ENCODE data around the gene SPI1. TPM values are rescaled to one million over a fixed set of nuclear protein-coding genes. Genes with fewer than 3 reads are reported as not detected.

The SPI1 gene
- total and polyA plus RNA-seq, 2 experiments from 2014 or later: 0.13 to 2.0 TPM

- Histone ChIP-seq H3K27me3 (no peaks in the 10 kb centered on the region), H3K79me2 (no peaks in the 10 kb centered on the region), H3K4me1 (ENCODE audit: insufficient read depth) (no peaks in the 10 kb centered on the region), H4K20me1 (ENCODE audit: insufficient read depth, poor library complexity, severe bottlenecking) (no peaks in the 10 kb centered on the region), H3K36me3 (replicated peaks; ENCODE audit: insufficient read depth, low read depth) (no peaks in the 10 kb centered on the region), H3K27ac (no peak overlapping the region), H3K4me2 (no peak overlapping the region), H3K9me2 (replicated peaks; ENCODE audit: insufficient read depth) (no peaks in the 10 kb centered on the region), H3K9me3 (ENCODE audit: low read depth) (no peaks in the 10 kb centered on the region), H3K4me3 (no peak overlapping the region), H2AFZ (no peak overlapping the region)
- no peak for DNase-seq (ENCODE audit: low spot score)
- no peak for TF ChIP-seq EZH2phosphoT487 (IDR thresholded peaks at IDR 0.05; ENCODE audit: low read depth, severe bottlenecking, unreplicated experiment)
- no peak for TF ChIP-seq EZH2 (IDR thresholded peaks at IDR 0.05; ENCODE audit: borderline replicate concordance)
- TF ChIP-seq, protein P1, sequence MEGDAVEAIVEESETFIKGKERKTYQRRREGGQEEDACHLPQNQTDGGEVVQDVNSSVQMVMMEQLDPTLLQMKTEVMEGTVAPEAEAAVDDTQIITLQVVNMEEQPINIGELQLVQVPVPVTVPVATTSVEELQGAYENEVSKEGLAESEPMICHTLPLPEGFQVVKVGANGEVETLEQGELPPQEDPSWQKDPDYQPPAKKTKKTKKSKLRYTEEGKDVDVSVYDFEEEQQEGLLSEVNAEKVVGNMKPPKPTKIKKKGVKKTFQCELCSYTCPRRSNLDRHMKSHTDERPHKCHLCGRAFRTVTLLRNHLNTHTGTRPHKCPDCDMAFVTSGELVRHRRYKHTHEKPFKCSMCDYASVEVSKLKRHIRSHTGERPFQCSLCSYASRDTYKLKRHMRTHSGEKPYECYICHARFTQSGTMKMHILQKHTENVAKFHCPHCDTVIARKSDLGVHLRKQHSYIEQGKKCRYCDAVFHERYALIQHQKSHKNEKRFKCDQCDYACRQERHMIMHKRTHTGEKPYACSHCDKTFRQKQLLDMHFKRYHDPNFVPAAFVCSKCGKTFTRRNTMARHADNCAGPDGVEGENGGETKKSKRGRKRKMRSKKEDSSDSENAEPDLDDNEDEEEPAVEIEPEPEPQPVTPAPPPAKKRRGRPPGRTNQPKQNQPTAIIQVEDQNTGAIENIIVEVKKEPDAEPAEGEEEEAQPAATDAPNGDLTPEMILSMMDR (IDR thresholded peaks at IDR 0.05; ENCODE audit: poor library complexity): no peak
- WGBS (ENCODE audit: low lambda C conversion rate, missing lambda C conversion rate): 95% methylated on average over 12 of the region's 12 CpGs
Measured at GRCh38 chr11:47326198-47326597, 52.1 kb downstream of the SPI1 start.

DNA sequence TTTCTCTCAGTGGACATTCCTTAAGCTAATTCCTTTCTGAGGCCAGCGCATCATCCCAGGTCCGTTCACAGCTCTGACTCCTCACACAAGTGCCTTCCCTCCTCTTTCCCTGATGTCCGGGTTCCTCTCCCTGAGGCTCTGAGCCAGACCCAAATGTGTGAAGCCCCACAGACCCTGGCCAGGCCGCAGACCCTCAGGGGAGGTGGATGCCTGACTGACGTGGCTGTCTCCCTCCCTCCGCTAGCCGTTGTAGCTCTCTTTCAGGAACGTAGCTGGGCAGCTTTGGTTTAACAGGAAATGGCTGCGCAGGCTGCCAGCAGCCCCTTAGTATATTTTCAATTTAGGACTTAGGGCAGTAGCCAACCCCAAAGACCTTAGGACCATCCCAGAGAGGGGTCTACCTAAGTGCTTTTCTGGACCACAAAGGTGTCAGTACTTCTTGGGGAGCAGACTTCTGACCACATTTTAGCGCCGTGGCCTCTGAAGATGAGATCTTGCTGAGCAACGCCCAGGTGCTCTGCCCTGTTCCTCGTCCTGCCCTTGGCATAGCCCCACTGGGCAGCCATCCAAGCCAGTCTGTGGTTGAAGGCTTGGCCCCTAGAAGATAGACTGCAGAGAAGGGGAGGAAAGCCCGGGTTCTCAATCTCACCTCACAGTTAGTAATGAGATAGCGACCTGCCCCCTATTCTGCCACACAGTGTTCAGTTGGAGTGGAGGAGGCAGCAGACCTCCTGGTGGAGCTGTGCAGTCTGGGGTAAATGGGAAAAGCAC is 52.9 kb downstream of the SPI1 start:
- no peak overlapping the region for H3K27ac ChIP-seq

DNA sequence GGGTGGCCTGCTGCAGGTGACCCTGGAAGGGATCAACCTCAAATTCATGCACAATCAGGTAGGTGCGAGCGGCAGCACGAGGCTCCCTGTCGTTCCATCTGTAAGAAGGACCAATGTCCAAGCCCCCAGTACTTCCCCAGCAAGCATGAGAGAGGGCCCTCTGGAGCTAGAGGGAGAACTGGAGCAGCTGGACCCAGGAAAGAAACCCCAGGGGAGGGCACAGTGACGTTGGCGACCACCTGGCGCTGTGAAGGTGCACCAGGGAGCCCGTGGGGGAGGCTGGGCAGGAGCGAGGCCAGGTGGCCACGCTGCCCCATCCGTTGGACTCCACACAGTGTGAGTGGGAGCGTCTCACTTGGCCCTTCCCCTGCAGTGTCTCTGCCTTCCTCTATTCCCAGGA is 53.8 kb downstream of the SPI1 start:
- whole genome bisulfite sequencing (ENCODE audit: low lambda C conversion rate, missing lambda C conversion rate): 95% methylated on average over 12 of the region's 12 CpGs
- H3K36me3 ChIP-seq (replicated peaks; ENCODE audit: insufficient read depth, low read depth): no peaks in the 10 kb centered on the region
- no peak for TF ChIP-seq EZH2 (IDR thresholded peaks at IDR 0.05; ENCODE audit: borderline replicate concordance)
- no peak for TF ChIP-seq EZH2phosphoT487 (IDR thresholded peaks at IDR 0.05; ENCODE audit: low read depth, severe bottlenecking, unreplicated experiment)
- TF ChIP-seq, protein P1 (IDR thresholded peaks at IDR 0.05; ENCODE audit: poor library complexity): no peak

More for the DNA sequence above, 52.9 kb downstream of the SPI1 start:
- no peak for DNase-seq (ENCODE audit: low spot score)
- Histone ChIP-seq H4K20me1 (ENCODE audit: insufficient read depth, poor library complexity, severe bottlenecking) (no peaks in the 10 kb centered on the region), H3K9me3 (ENCODE audit: low read depth) (no peaks in the 10 kb centered on the region), H3K9me2 (replicated peaks; ENCODE audit: insufficient read depth) (no peaks in the 10 kb centered on the region), H3K36me3 (replicated peaks; ENCODE audit: insufficient read depth, low read depth) (no peaks in the 10 kb centered on the region), H2AFZ (no peak overlapping the region), H3K79me2 (no peaks in the 10 kb centered on the region), H3K27me3 (no peaks in the 10 kb centered on the region), H3K4me3 (no peak overlapping the region), H3K4me2 (no peak overlapping the region), H3K4me1 (ENCODE audit: insufficient read depth) (no peaks in the 10 kb centered on the region)
- TF ChIP-seq, protein P1 (IDR thresholded peaks at IDR 0.05; ENCODE audit: poor library complexity): no peak
- TF ChIP-seq EZH2phosphoT487 (IDR thresholded peaks at IDR 0.05; ENCODE audit: low read depth, severe bottlenecking, unreplicated experiment): no peak
- no peak for TF ChIP-seq EZH2 (IDR thresholded peaks at IDR 0.05; ENCODE audit: borderline replicate concordance)
- 95% methylated on average over 15 of the region's 15 CpGs for WGBS (ENCODE audit: low lambda C conversion rate, missing lambda C conversion rate)

More for the DNA sequence above, 53.8 kb downstream of the SPI1 start:
- no peaks in the 10 kb centered on the region for H3K27me3 ChIP-seq
- no peaks in the 10 kb centered on the region for H3K4me1 ChIP-seq (ENCODE audit: insufficient read depth)
- H3K4me2 ChIP-seq: no peak overlapping the region
- DNase-seq (ENCODE audit: low spot score): no peak
- no peak overlapping the region for H3K27ac ChIP-seq
- H3K4me3 ChIP-seq: no peak overlapping the region
- H3K9me3 ChIP-seq (ENCODE audit: low read depth): no peaks in the 10 kb centered on the region
- no peak overlapping the region for H2AFZ ChIP-seq
- no peaks in the 10 kb centered on the region for H3K9me2 ChIP-seq (replicated peaks; ENCODE audit: insufficient read depth)
- H4K20me1 ChIP-seq (ENCODE audit: insufficient read depth, poor library complexity, severe bottlenecking): no peaks in the 10 kb centered on the region
- H3K79me2 ChIP-seq: no peaks in the 10 kb centered on the region
